Activated naive CD8-positive, alpha-beta T cell treated with anti-CD3 and anti-CD28 coated beads, Interleukin-2, amount 50 U/mL, for 24 hours (primary cell): Measurements from ENCODE around the gene SCNN1A.
A peak's percentile ranks its signal among the peaks of the same experiment; 100 is the strongest.

ENCODE experiments used
- ATAC-seq: fragments of 150-1000 bp; cut with Tn5 transposase; one replicate; pipeline ENCODE4 v1.10.0; 2021
- DNase-seq: peaks from one replicate; pipeline ENCODE4 v3.0.0; 2021
- H3K27ac Mint-ChIP-seq: one replicate; pipeline ENCODE4 v1.8.0; 2021; ENCODE audit warnings: mild to moderate bottlenecking, mixed read lengths
- H3K27me3 Mint-ChIP-seq: one replicate; pipeline ENCODE4 v1.8.0; 2021; ENCODE audit warnings: mixed read lengths
- H3K36me3 Mint-ChIP-seq: one replicate; pipeline ENCODE4 v1.8.0; 2021; ENCODE audit warnings: low read depth, mixed read lengths
- H3K4me1 Mint-ChIP-seq: one replicate; pipeline ENCODE4 v1.8.0; 2021; ENCODE audit warnings: mixed read lengths
- H3K4me3 Mint-ChIP-seq: one replicate; pipeline ENCODE4 v1.8.0; 2021; ENCODE audit warnings: mild to moderate bottlenecking, moderate library complexity, mixed read lengths
- H3K9me3 Mint-ChIP-seq: one replicate; pipeline ENCODE4 v1.8.0; 2021; ENCODE audit warnings: mixed read lengths

SCNN1A gene

GRCh38 chr12:6317693-6318439 is 57.5 kb downstream of the SCNN1A start:
- H3K27me3 Mint-ChIP-seq, result peaks cover 5% of the 10 kb centered on the region
- peaks cover 39% of the 10 kb centered on the region for H3K4me1 Mint-ChIP-seq
- DNase-seq, result no peak
- no peaks in the 10 kb centered on the region for H3K9me3 Mint-ChIP-seq
- H3K4me3 Mint-ChIP-seq, result no peak overlapping the region
- no peaks in the 10 kb centered on the region for H3K36me3 Mint-ChIP-seq
- ATAC-seq, result no peak
- peak overlapping the region; percentile 9 for H3K27ac Mint-ChIP-seq

- H3K4me1 Mint-ChIP-seq, result peaks cover 39% of the 10 kb centered on the region
- no peak overlapping the region for H3K27ac Mint-ChIP-seq
- no peaks in the 10 kb centered on the region for H3K36me3 Mint-ChIP-seq
- ATAC-seq (no peak), DNase-seq (no peak)
- H3K27me3 Mint-ChIP-seq, result peaks cover 8% of the 10 kb centered on the region
- no peaks in the 10 kb centered on the region for H3K9me3 Mint-ChIP-seq
- no peak overlapping the region for H3K4me3 Mint-ChIP-seq
Observed at GRCh38 chr12:6316921-6317692, 58.3 kb downstream of the SCNN1A start.

- Mint-ChIP-seq H3K27ac (no peak overlapping the region), H3K9me3 (no peaks in the 10 kb centered on the region), H3K4me3 (no peak overlapping the region), H3K27me3 (peaks cover 16% of the 10 kb centered on the region), H3K4me1 (peaks cover 38% of the 10 kb centered on the region), H3K36me3 (no peaks in the 10 kb centered on the region)
- no peak for ATAC-seq
- no peak for DNase-seq
Observed at GRCh38 chr12:6315704-6316597, 59.4 kb downstream of the SCNN1A start.

GRCh38 chr12:6315184-6315583 is 60.2 kb downstream of the SCNN1A start:
- Mint-ChIP-seq H3K4me3 (no peak overlapping the region), H3K27me3 (peaks cover 16% of the 10 kb centered on the region), H3K27ac (no peak overlapping the region), H3K9me3 (no peaks in the 10 kb centered on the region), H3K4me1 (peaks cover 38% of the 10 kb centered on the region), H3K36me3 (no peaks in the 10 kb centered on the region)
- DNase-seq (no peak), ATAC-seq (peak; percentile 11)

- no peak for DNase-seq
- no peaks in the 10 kb centered on the region for H3K9me3 Mint-ChIP-seq
- H3K4me3 Mint-ChIP-seq, result no peak overlapping the region
- H3K36me3 Mint-ChIP-seq, result no peaks in the 10 kb centered on the region
- no peak for ATAC-seq
- H3K4me1 Mint-ChIP-seq, result peaks cover 38% of the 10 kb centered on the region
- peaks cover 15% of the 10 kb centered on the region for H3K27me3 Mint-ChIP-seq
- no peak overlapping the region for H3K27ac Mint-ChIP-seq
Observed at GRCh38 chr12:6314776-6315175, 60.6 kb downstream of the SCNN1A start.

- no peak overlapping the region for H3K4me3 Mint-ChIP-seq
- ATAC-seq, result no peak
- H3K27ac Mint-ChIP-seq, result no peak overlapping the region
- peaks cover 22% of the 10 kb centered on the region for H3K27me3 Mint-ChIP-seq
- no peaks in the 10 kb centered on the region for H3K36me3 Mint-ChIP-seq
- H3K9me3 Mint-ChIP-seq, result no peaks in the 10 kb centered on the region
- peaks cover 33% of the 10 kb centered on the region for H3K4me1 Mint-ChIP-seq
- DNase-seq, result no peak
Observed at GRCh38 chr12:6313326-6313940, 61.9 kb downstream of the SCNN1A start.

- DNase-seq, result peak; percentile 38
- Mint-ChIP-seq H3K4me1 (peaks cover 26% of the 10 kb centered on the region), H3K27me3 (peaks cover 25% of the 10 kb centered on the region)
Observed at GRCh38 chr12:6312529-6313325, 62.6 kb downstream of the SCNN1A start.

GRCh38 chr12:6311822-6312528 is 63.4 kb downstream of the SCNN1A start:
- Mint-ChIP-seq H3K27ac (no peak overlapping the region), H3K4me1 (peaks cover 24% of the 10 kb centered on the region), H3K4me3 (no peak overlapping the region), H3K9me3 (no peaks in the 10 kb centered on the region), H3K27me3 (peaks cover 26% of the 10 kb centered on the region), H3K36me3 (no peaks in the 10 kb centered on the region)
- DNase-seq, result no peak
- ATAC-seq, result no peak

More at GRCh38 chr12:6312529-6313325, 62.6 kb downstream of the SCNN1A start:
- H3K27ac Mint-ChIP-seq, result no peak overlapping the region
- no peaks in the 10 kb centered on the region for H3K36me3 Mint-ChIP-seq
- ATAC-seq, result peak; percentile 69
- H3K4me3 Mint-ChIP-seq, result no peak overlapping the region
- H3K9me3 Mint-ChIP-seq, result no peaks in the 10 kb centered on the region

- Mint-ChIP-seq H3K27me3 (peaks cover 26% of the 10 kb centered on the region), H3K27ac (no peak overlapping the region), H3K9me3 (no peaks in the 10 kb centered on the region), H3K4me3 (no peak overlapping the region), H3K36me3 (no peaks in the 10 kb centered on the region), H3K4me1 (peaks cover 24% of the 10 kb centered on the region)
- ATAC-seq, result no peak
- DNase-seq, result no peak
Observed at GRCh38 chr12:6310771-6311610, 64.4 kb downstream of the SCNN1A start.

GRCh38 chr12:6307529-6307928 is 67.8 kb downstream of the SCNN1A start:
- Mint-ChIP-seq H3K9me3 (no peaks in the 10 kb centered on the region), H3K4me3 (no peak overlapping the region), H3K36me3 (no peaks in the 10 kb centered on the region), H3K4me1 (peaks cover 6% of the 10 kb centered on the region), H3K27ac (no peak overlapping the region), H3K27me3 (peaks cover 29% of the 10 kb centered on the region)
- ATAC-seq, result no peak
- DNase-seq, result no peak

- H3K27me3 Mint-ChIP-seq, result peaks cover 29% of the 10 kb centered on the region
- no peak overlapping the region for H3K4me3 Mint-ChIP-seq
- H3K27ac Mint-ChIP-seq, result no peak overlapping the region
- no peaks in the 10 kb centered on the region for H3K36me3 Mint-ChIP-seq
- ATAC-seq, result no peak
- no peaks in the 10 kb centered on the region for H3K4me1 Mint-ChIP-seq
- no peaks in the 10 kb centered on the region for H3K9me3 Mint-ChIP-seq
- no peak for DNase-seq
Observed at GRCh38 chr12:6306599-6307220, 68.7 kb downstream of the SCNN1A start.

- Mint-ChIP-seq H3K9me3 (no peaks in the 10 kb centered on the region), H3K27ac (no peak overlapping the region), H3K4me1 (no peaks in the 10 kb centered on the region), H3K4me3 (no peak overlapping the region), H3K36me3 (no peaks in the 10 kb centered on the region), H3K27me3 (peaks cover 25% of the 10 kb centered on the region)
- DNase-seq (no peak), ATAC-seq (no peak)
Observed at GRCh38 chr12:6306151-6306550, 69.2 kb downstream of the SCNN1A start.
